ENCODE measurements around the gene DCBLD1. TPM values are rescaled to one million over a fixed set of nuclear protein-coding genes. Genes with fewer than 3 reads are reported as not detected.

DCBLD1 gene
- total and polyA plus RNA-seq, 9 of the 15 experiments (the other 6 are each of a cell fraction or from before 2014, with no cell fraction given): 0.80 to 8.5 (median 6.8) TPM

DNA sequence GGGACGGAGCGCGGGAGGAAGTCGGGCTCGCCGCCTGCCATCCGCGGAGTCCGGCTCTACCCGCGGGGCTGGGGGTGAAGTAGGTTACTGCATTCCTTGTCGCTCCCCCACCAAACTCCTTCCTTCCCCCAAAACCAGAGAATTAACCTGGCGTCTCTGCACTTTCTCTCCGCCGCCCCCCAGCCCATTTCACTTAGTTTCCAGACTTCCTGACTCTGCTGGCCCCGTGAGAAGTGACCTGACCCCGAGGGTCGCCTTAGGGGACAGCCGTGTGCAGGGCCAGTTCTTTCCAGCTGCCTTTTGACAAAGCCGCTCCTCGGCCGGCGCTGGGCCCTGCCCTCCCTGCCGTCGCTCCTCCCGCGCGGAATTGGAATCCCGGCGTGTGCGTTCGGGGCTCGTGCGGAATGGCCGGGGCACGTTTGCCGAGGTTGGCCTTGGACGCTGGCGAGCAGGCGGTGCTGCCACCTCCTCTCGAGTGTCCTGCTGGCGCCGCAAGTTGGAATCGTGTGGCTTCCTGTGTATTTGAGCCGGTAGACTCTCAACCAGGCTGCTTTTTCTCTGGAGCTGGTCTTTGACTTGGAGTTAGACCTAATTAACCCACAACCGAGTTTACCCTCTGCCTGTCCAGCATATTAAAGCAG, 650 bp downstream of the DCBLD1 start (continued):
- TF ChIP-seq NR3C1 (CRISPR knock-in tag; IDR thresholded peaks at IDR 0.05): no peak
- TF ChIP-seq ZNF263 (CRISPR knock-in tag; IDR thresholded peaks at IDR 0.05; ENCODE audit: borderline replicate concordance): 0 out of 2 replicates have a peak, but pooled peaks have one; percentile 33
- TF ChIP-seq ZKSCAN1 (IDR thresholded peaks at IDR 0.05; ENCODE audit: low read depth, low read length): no peak
- TF ChIP-seq OTX1 (CRISPR knock-in tag; IDR thresholded peaks at IDR 0.05): no peak
- 0 out of 2 replicates have a peak, but pooled peaks have one; percentile 66 for TF ChIP-seq BRD4 (IDR thresholded peaks at IDR 0.05)
- peak; percentile 41; the same call in 1 of the 2 replicates for TF ChIP-seq GABPB1 (CRISPR knock-in tag; IDR thresholded peaks at IDR 0.05)
- TF ChIP-seq KDM2B (CRISPR knock-in tag; IDR thresholded peaks at IDR 0.05): 0 out of 2 replicates have a peak, but pooled peaks have one; percentile 26
- peak; percentile 71; the same call in 1 of the 2 replicates for TF ChIP-seq LCOR (CRISPR knock-in tag; IDR thresholded peaks at IDR 0.05)
- no peak for TF ChIP-seq RB1 (IDR thresholded peaks at IDR 0.05; ENCODE audit: low read depth)
- TF ChIP-seq DMBX1 (CRISPR knock-in tag; IDR thresholded peaks at IDR 0.05; ENCODE audit: borderline replicate concordance): no peak
- TF ChIP-seq, protein P1, sequence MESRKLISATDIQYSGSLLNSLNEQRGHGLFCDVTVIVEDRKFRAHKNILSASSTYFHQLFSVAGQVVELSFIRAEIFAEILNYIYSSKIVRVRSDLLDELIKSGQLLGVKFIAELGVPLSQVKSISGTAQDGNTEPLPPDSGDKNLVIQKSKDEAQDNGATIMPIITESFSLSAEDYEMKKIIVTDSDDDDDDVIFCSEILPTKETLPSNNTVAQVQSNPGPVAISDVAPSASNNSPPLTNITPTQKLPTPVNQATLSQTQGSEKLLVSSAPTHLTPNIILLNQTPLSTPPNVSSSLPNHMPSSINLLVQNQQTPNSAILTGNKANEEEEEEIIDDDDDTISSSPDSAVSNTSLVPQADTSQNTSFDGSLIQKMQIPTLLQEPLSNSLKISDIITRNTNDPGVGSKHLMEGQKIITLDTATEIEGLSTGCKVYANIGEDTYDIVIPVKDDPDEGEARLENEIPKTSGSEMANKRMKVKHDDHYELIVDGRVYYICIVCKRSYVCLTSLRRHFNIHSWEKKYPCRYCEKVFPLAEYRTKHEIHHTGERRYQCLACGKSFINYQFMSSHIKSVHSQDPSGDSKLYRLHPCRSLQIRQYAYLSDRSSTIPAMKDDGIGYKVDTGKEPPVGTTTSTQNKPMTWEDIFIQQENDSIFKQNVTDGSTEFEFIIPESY (CRISPR knock-in tag; IDR thresholded peaks at IDR 0.05): peak; percentile 38; the same call in 1 of the 2 replicates
- TF ChIP-seq MYC (IDR thresholded peaks at IDR 0.05; ENCODE audit: low read depth, low read length): peak; percentile 75; the same call in 1 of the 2 replicates
- no peak for TF ChIP-seq MYC (CRISPR knock-in tag; IDR thresholded peaks at IDR 0.05; ENCODE audit: borderline replicate concordance, low read depth)
- no peak for TF ChIP-seq PCBP1 (IDR thresholded peaks at IDR 0.05; ENCODE audit: low read depth, low read length, poor library complexity, severe bottlenecking)
- TF ChIP-seq NFRKB (IDR thresholded peaks at IDR 0.05; ENCODE audit: low read depth): 0 out of 2 replicates have a peak, but pooled peaks have one; percentile 52
- no peak; a peak in 1 of 4 replicates for TF ChIP-seq TEAD1 (CRISPR knock-in tag; IDR thresholded peaks at IDR 0.05)
- no peak for TF ChIP-seq CHCHD3 (CRISPR knock-in tag; IDR thresholded peaks at IDR 0.05)
- TF ChIP-seq FOXP1 (CRISPR knock-in tag; IDR thresholded peaks at IDR 0.05): no peak
- TF ChIP-seq ZNF644 (tag; IDR thresholded peaks at IDR 0.05; ENCODE audit: low read depth): no peak
- TF ChIP-seq C11orf30 (IDR thresholded peaks at IDR 0.05; ENCODE audit: low read depth): no peak
- no peak for TF ChIP-seq NCOA2 (IDR thresholded peaks at IDR 0.05; ENCODE audit: partially characterized antibody in 2 of 2)
- TF ChIP-seq CXXC5 (CRISPR knock-in tag; IDR thresholded peaks at IDR 0.05): peak; percentile 62
- no peak for TF ChIP-seq SMAD3 (CRISPR knock-in tag; conservative IDR thresholded peaks at IDR 0.05)
- TF ChIP-seq KDM5B (IDR thresholded peaks at IDR 0.05; ENCODE audit: insufficient replicate concordance, low read depth, low read length): peak; percentile 69
- TF ChIP-seq POLR2H (tag; IDR thresholded peaks at IDR 0.05; ENCODE audit: low read depth): no peak
- TF ChIP-seq JUND (IDR thresholded peaks at IDR 0.05; ENCODE audit: borderline replicate concordance, low read depth, low read length): no peak
- no peak for TF ChIP-seq JUND (tag; IDR thresholded peaks at IDR 0.05; ENCODE audit: borderline replicate concordance, low read depth, low read length)
- TF ChIP-seq, protein P2, sequence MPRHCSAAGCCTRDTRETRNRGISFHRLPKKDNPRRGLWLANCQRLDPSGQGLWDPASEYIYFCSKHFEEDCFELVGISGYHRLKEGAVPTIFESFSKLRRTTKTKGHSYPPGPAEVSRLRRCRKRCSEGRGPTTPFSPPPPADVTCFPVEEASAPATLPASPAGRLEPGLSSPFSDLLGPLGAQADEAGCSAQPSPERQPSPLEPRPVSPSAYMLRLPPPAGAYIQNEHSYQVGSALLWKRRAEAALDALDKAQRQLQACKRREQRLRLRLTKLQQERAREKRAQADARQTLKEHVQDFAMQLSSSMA (CRISPR knock-in tag; IDR thresholded peaks at IDR 0.05): no peak
